ENCODE results near the gene SHISA9. TPM values are rescaled to one million over a fixed set of nuclear protein-coding genes. Genes with fewer than 3 reads are reported as not detected.

SHISA9 gene
- total RNA-seq, 4 donors from 2014 or later = 0.19 TPM; not detected in 3

DNA sequence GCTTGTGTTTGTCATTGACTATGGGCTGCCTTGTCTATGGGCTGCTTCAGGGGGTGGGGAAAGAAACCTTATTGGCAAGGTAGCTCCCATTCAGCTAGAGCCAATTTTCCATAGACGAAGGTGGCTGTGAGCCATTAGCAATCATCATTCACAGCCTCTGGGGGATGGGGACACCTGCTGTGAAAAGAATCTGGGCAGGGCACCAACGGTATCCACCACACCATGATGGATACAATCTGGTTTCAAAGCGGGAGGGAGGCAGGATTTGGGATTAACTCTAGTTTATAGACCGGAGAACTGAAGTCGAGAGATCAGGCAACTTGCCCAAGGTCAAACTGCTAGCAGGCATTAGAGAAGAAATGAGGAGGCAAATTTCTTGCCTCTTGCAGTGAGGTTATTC is 182.3 kb downstream of the SHISA9 start:
- no peak for DNase-seq
- no peak overlapping the region for H3K27ac ChIP-seq
- no peaks in the 10 kb centered on the region for H3K36me3 ChIP-seq
- WGBS, 2 donors = 41% methylated on average over 4 of the region's 5 CpGs
- TF ChIP-seq POLR2A (IDR thresholded peaks at IDR 0.05) = no peak
- TF ChIP-seq, protein P1, sequence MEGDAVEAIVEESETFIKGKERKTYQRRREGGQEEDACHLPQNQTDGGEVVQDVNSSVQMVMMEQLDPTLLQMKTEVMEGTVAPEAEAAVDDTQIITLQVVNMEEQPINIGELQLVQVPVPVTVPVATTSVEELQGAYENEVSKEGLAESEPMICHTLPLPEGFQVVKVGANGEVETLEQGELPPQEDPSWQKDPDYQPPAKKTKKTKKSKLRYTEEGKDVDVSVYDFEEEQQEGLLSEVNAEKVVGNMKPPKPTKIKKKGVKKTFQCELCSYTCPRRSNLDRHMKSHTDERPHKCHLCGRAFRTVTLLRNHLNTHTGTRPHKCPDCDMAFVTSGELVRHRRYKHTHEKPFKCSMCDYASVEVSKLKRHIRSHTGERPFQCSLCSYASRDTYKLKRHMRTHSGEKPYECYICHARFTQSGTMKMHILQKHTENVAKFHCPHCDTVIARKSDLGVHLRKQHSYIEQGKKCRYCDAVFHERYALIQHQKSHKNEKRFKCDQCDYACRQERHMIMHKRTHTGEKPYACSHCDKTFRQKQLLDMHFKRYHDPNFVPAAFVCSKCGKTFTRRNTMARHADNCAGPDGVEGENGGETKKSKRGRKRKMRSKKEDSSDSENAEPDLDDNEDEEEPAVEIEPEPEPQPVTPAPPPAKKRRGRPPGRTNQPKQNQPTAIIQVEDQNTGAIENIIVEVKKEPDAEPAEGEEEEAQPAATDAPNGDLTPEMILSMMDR (IDR thresholded peaks at IDR 0.05) = no peak
- no peaks in the 10 kb centered on the region for H3K4me1 ChIP-seq
- intact Hi-C loops (cut with DNase I) = no loop called here
- H3K27me3 ChIP-seq = no peaks in the 10 kb centered on the region
- no peak overlapping the region for H3K4me3 ChIP-seq
- no peaks in the 10 kb centered on the region for H3K9me3 ChIP-seq

DNA sequence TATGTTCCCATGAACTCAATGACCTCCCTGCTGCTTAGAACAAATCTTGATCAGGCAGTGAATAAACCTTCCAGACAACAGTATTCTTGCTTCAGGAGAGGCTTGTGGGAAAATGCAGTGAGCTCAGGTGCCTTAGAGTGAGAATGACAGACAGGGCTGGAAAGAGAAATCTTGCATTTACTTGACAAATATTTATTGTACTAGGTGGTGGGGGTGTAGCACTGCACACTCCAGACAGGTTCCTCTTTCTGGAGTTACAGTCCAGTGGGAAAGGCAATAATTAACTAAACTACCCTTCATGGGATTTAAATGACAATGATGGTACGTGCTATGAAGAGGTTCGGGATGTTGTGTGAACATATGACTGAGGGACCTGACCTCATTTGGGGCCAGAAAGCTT is 182.9 kb downstream of the SHISA9 start:
- Histone ChIP-seq H3K9me3 (no peaks in the 10 kb centered on the region), H3K4me1 (no peaks in the 10 kb centered on the region), H3K27me3 (no peaks in the 10 kb centered on the region), H3K4me3 (no peak overlapping the region), H3K36me3 (no peaks in the 10 kb centered on the region), H3K27ac (no peak overlapping the region)
- intact Hi-C loops (cut with DNase I) = no loop called here
- WGBS, 2 donors = 33 to 65% methylated on average over 2 of the region's 2 CpGs
- no peak for DNase-seq
- TF ChIP-seq POLR2A (IDR thresholded peaks at IDR 0.05) = no peak
- TF ChIP-seq, protein P1 (IDR thresholded peaks at IDR 0.05) = no peak

DNA sequence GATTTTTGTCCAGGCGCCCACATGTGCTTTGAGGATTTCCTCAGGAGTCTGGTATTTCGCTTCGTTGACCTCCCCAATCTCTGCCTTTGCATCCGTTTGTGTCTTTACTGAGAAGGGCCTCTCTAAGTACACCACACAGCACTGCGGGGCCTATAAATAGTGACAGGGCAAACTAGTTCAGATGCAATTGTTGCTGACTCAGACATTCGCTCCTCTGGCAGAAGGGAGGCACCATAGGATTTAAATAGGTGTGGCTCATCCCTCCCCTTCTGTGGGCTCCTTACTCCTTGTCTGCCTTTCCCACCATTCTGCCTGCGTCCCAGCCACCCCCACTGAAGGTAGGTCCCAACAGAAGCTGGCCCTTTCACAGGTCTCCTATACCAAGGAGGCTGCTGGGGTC is 192.3 kb downstream of the SHISA9 start:
- Histone ChIP-seq H3K27me3 (no peaks in the 10 kb centered on the region), H3K36me3 (no peaks in the 10 kb centered on the region), H3K4me3 (no peak overlapping the region), H3K9me3 (peaks cover 0 to 22% (median 0%) of the 10 kb centered on the region in 3 donors), H3K4me1 (no peaks in the 10 kb centered on the region), H3K27ac (no peak overlapping the region)
- 49 to 77% methylated on average over 7 of the region's 7 CpGs for WGBS, 2 donors
- intact Hi-C loops (cut with DNase I) = no loop called here
- no peak for DNase-seq
- no peak for TF ChIP-seq POLR2A (IDR thresholded peaks at IDR 0.05)
- TF ChIP-seq, protein P1 (IDR thresholded peaks at IDR 0.05) = no peak

DNA sequence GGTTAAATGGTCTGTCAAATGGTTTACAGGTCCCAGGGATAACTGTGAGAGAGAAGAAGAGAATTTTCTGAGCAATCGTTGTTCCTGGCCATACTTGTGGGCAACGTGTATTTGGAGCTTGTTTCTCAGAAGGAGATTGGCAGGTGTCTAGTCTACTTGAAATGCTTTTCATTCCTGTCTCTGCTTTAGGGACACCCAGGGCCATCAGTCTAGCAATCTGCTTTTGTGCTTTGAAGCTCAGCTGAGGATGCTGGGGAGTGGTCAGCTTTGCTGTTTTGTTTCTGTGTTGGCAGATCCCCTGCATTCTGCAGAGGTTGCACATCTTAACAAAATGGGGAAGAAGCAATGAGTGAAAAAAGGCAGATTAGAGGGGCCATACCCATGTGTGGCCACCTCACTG is 193.7 kb downstream of the SHISA9 start:
- H3K36me3 ChIP-seq = no peaks in the 10 kb centered on the region
- H3K4me1 ChIP-seq = no peaks in the 10 kb centered on the region
- H3K27me3 ChIP-seq = no peaks in the 10 kb centered on the region
- no peak overlapping the region for H3K4me3 ChIP-seq
- peaks cover 0 to 20% (median 0%) of the 10 kb centered on the region in 3 donors for H3K9me3 ChIP-seq
- no peak for DNase-seq
- TF ChIP-seq, protein P1 (IDR thresholded peaks at IDR 0.05) = no peak
- TF ChIP-seq POLR2A (IDR thresholded peaks at IDR 0.05) = no peak
- no peak overlapping the region for H3K27ac ChIP-seq
- intact Hi-C loops (cut with DNase I) = no loop called here
- WGBS, 2 donors = 62 to 75% methylated on average over 2 of the region's 2 CpGs

DNA sequence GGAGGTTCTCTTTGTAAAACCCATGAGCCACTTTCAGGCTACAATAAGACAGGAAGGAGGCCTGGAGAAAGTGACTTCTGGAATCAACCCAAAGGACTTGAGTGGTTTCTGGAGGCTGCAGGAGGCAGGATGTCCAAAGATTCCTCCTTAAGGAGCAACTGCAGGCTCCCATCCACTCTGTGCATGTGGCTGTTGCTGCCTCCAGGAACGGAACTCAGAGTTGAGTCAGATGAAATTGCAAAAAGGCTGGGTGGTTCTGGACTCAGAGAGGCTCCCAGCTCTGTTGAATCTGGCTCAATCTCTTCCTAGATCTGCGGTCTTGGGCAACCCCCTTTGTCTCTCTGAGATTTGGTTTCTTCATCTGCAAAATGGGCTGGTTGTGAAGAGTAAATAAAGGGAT is 197.1 kb downstream of the SHISA9 start:
- Histone ChIP-seq H3K4me3 (no peak overlapping the region), H3K36me3 (no peaks in the 10 kb centered on the region), H3K27me3 (no peaks in the 10 kb centered on the region), H3K27ac (no peak overlapping the region), H3K4me1 (no peaks in the 10 kb centered on the region), H3K9me3 (no peaks in the 10 kb centered on the region)
- intact Hi-C loops (cut with DNase I) = no loop called here
- 11 to 62% methylated on average over 1 to 2 of the region's 2 CpGs for WGBS, 2 donors
- no peak for DNase-seq
- TF ChIP-seq, protein P1 (IDR thresholded peaks at IDR 0.05) = no peak
- TF ChIP-seq POLR2A (IDR thresholded peaks at IDR 0.05) = no peak
